Bronchial epithelial cell (primary cell): ENCODE measurements around the gene RPS6KA4. TPM values are rescaled to one million over a fixed set of nuclear protein-coding genes. Genes with fewer than 3 reads are reported as not detected.

ENCODE experiments used
- DNase-seq: peaks from one replicate; pipeline ENCODE4 v3.0.0-alpha.2; 2010; ENCODE audit warnings: low read depth
- FAIRE-seq: peaks from 2 replicates; lab custom pipeline; 2011; peaks lifted over from hg19 to GRCh38; lab: Jason Lieb, UNC
- H3K27me3 ChIP-seq: 2 replicates; pipeline ENCODE4 v1.5.1; 2011; ENCODE audit warnings: low read length; ENCODE audit not compliant: control insufficient read depth, insufficient read depth
- H3K36me3 ChIP-seq: 2 replicates; pipeline ENCODE4 v1.5.1; 2011; ENCODE audit warnings: low read length; ENCODE audit not compliant: control insufficient read depth, insufficient read depth
- H3K4me3 ChIP-seq: 2 replicates; pipeline ENCODE4 v1.5.1; 2011; ENCODE audit warnings: mild to moderate bottlenecking, low read depth, low read length, control low read depth
- total RNA-seq: library from RNA; depleted of rRNA; stranded (reverse); fragments of >200 nt; gene quantifications from 2 replicates; pipeline ENCODE4 v1.2.1, GENCODE V29; 2014
- TF ChIP-seq, protein P1 (sequence below): IDR thresholded peaks from 2 replicates; pipeline ENCODE4 v1.5.1; 2011; ENCODE audit warnings: mild to moderate bottlenecking, moderate library complexity, low read length, control low read depth, inconsistent platforms; ENCODE audit not compliant: insufficient read depth, severe bottlenecking

The RPS6KA4 gene
- total RNA-seq, 1 donor from 2014 or later: 59.5 TPM

DNA sequence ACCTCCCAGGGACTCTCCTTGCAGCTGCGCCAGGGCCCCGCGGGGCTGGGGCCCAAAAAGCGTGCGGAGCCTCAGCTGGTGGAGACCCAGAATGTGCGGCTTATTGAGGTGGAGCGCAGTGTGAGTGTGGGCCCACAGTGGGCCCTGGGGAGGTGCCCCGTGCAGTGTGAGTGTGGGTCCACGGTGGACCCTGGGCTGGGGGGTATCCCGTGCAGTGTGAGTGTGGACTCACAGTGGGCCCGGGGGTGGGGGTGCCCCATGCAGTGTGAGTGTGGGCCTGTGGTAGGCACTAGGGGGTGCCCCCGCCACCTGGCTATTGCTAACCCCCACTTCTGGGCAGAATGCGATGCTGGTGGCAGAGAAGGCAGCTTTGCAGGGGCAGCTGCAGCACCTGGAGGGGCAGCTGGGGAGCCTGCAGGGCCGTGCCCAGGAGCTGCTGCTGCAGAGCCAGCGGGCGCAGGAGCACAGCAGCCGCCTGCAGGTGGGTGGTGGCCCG, 7.8 kb upstream of the RPS6KA4 start:
- Histone ChIP-seq H3K36me3 (no peaks in the 10 kb centered on the region), H3K27me3 (no peaks in the 10 kb centered on the region), H3K4me3 (no peak overlapping the region)
- TF ChIP-seq, protein P1, sequence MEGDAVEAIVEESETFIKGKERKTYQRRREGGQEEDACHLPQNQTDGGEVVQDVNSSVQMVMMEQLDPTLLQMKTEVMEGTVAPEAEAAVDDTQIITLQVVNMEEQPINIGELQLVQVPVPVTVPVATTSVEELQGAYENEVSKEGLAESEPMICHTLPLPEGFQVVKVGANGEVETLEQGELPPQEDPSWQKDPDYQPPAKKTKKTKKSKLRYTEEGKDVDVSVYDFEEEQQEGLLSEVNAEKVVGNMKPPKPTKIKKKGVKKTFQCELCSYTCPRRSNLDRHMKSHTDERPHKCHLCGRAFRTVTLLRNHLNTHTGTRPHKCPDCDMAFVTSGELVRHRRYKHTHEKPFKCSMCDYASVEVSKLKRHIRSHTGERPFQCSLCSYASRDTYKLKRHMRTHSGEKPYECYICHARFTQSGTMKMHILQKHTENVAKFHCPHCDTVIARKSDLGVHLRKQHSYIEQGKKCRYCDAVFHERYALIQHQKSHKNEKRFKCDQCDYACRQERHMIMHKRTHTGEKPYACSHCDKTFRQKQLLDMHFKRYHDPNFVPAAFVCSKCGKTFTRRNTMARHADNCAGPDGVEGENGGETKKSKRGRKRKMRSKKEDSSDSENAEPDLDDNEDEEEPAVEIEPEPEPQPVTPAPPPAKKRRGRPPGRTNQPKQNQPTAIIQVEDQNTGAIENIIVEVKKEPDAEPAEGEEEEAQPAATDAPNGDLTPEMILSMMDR: no peak
- no peak for FAIRE-seq
- no peak for DNase-seq

GRCh38 chr11:64352099-64352994, 6.6 kb upstream of the RPS6KA4 start:
- H3K4me3 ChIP-seq: no peak overlapping the region
- DNase-seq: no peak
- TF ChIP-seq, protein P1: no peak
- H3K36me3 ChIP-seq: no peaks in the 10 kb centered on the region
- FAIRE-seq: no peak
- H3K27me3 ChIP-seq: no peaks in the 10 kb centered on the region

DNA sequence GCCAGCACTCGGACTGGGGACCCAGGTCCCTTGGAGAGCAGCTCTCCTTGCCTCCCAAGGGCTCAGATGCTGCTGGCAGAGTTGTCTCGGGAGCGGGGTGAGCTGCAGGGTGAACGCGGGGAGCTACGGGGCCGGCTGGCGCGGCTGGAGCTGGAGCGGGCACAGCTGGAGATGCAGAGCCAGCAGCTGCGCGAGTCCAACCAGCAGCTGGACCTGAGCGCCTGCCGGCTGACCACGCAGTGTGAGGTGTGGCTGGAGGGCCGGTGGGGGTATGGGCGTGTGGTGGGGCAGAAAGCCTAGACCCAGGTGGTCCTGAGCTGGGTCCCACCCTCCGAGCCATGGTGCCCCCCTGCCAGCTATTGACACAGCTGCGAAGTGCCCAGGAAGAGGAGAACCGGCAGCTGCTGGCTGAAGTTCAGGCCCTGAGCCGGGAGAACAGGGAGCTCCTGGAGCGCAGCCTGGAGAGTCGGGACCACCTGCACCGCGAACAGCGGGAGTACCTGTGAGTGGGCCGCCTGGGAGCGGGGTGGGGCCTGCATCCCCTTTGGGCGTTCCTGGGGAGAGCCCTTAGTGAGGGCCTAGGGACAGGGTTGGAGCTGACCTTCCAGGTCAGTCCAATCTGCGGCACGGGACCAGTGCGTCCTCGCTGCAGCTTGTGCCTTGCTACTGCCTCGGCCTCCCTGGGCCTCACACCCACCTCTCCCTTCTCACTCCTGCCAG, 5.8 kb upstream of the RPS6KA4 start:
- H3K4me3 ChIP-seq: no peak overlapping the region
- FAIRE-seq: no peak
- H3K27me3 ChIP-seq: no peaks in the 10 kb centered on the region
- DNase-seq: no peak
- TF ChIP-seq, protein P1: no peak
- H3K36me3 ChIP-seq: no peaks in the 10 kb centered on the region

- H3K36me3 ChIP-seq: no peaks in the 10 kb centered on the region
- H3K4me3 ChIP-seq: no peak overlapping the region
- no peak for FAIRE-seq
- H3K27me3 ChIP-seq: no peaks in the 10 kb centered on the region
- TF ChIP-seq, protein P1: no peak
- no peak for DNase-seq
These were observed 5.1 kb upstream of the RPS6KA4 start for GRCh38 chr11:64353715-64354506.

- Histone ChIP-seq H3K27me3 (no peaks in the 10 kb centered on the region), H3K36me3 (peaks cover 1% of the 10 kb centered on the region), H3K4me3 (peak overlapping the region; percentile 12)
- TF ChIP-seq, protein P1: peak; percentile 83
- DNase-seq (peak; percentile 60), FAIRE-seq (no peak)
These were observed 3.7 kb upstream of the RPS6KA4 start for GRCh38 chr11:64355078-64355940.
